HG03342 (cell line): ENCODE results near the gene GP1BA.

Experiments used
- ATAC-seq: cut with Tn5 transposase; IDR thresholded peaks from one replicate; pipeline ENCODE4 v1.9.1; 2021; ENCODE audit warnings: mild to moderate bottlenecking, moderate library complexity; ENCODE audit not compliant: unreplicated experiment

Gene GP1BA

GRCh38 chr17:4937553-4937952 is 5.5 kb downstream of the GP1BA start:
- ATAC-seq = no peak

- no peak for ATAC-seq
Measured at GRCh38 chr17:4938069-4938491, 6.0 kb downstream of the GP1BA start.

- no peak for ATAC-seq
Measured at GRCh38 chr17:4938688-4939545, 6.8 kb downstream of the GP1BA start.

GRCh38 chr17:4939546-4939795 is 7.4 kb downstream of the GP1BA start:
- peak; percentile 5 for ATAC-seq

- ATAC-seq = peak; percentile 72
Measured at GRCh38 chr17:4939796-4940554, 7.9 kb downstream of the GP1BA start, which contains the start of the genes RNF167 and SLC25A11. Gene RNF167 (plus strand): TSS chr17:4940268. CDS start chr17:4940910, 642 bp downstream. Gene SLC25A11 (minus strand): TSS chr17:4940046. CDS start chr17:4939910, 136 bp downstream.

GRCh38 chr17:4940555-4941318 is 8.7 kb downstream of the GP1BA start:
- ATAC-seq = no peak

- no peak for ATAC-seq
Measured at GRCh38 chr17:4941319-4941610, 9.2 kb downstream of the GP1BA start.

- ATAC-seq = no peak
Measured at GRCh38 chr17:4942760-4943508, 10.9 kb downstream of the GP1BA start.

GRCh38 chr17:4944163-4944553 is 12.1 kb downstream of the GP1BA start:
- ATAC-seq = no peak

GRCh38 chr17:4944554-4945175 is 12.6 kb downstream of the GP1BA start:
- no peak for ATAC-seq

GRCh38 chr17:4945176-4945943 is 13.3 kb downstream of the GP1BA start:
- no peak for ATAC-seq

GRCh38 chr17:4945944-4946280 is 13.8 kb downstream of the GP1BA start:
- ATAC-seq = no peak

- ATAC-seq = no peak
Measured at GRCh38 chr17:4946312-4946976, 14.4 kb downstream of the GP1BA start.

- ATAC-seq = no peak
Measured at GRCh38 chr17:4947010-4947410, 14.9 kb downstream of the GP1BA start.

GRCh38 chr17:4947411-4948165 is 15.5 kb downstream of the GP1BA start:
- ATAC-seq = no peak

- peak; percentile 21 for ATAC-seq
Measured at GRCh38 chr17:4948166-4948930, 16.3 kb downstream of the GP1BA start, which contains the start of gene PFN1. Gene PFN1 (minus strand): TSS chr17:4948530. CDS start chr17:4948394, 136 bp downstream.

- ATAC-seq = peak; percentile 29
Measured at GRCh38 chr17:4948931-4949320, 16.8 kb downstream of the GP1BA start.
